Stomach smooth muscle (tissue), 2 donors: Measurements from ENCODE around the gene MPRIP.

Source experiments
- H3K27ac ChIP-seq: one replicate; pipeline ENCODE4 v1.7.0; 2013; ENCODE audit warnings: mild to moderate bottlenecking, low read length, inconsistent platforms
- H3K27me3 ChIP-seq, 2 donors: one replicate each; pipeline ENCODE4 v1.7.0; 2013; ENCODE audit warnings: low read length in 2 of 2; ENCODE audit not compliant: insufficient read depth in 2 of 2, control insufficient read depth in 1 of 2
- H3K36me3 ChIP-seq, 2 donors: one replicate each; pipeline ENCODE4 v1.7.0; 2013; ENCODE audit warnings: low read length in 2 of 2; ENCODE audit not compliant: control insufficient read depth in 2 of 2, insufficient read depth in 2 of 2
- H3K4me1 ChIP-seq: one replicate; pipeline ENCODE4 v1.7.0; 2013; ENCODE audit warnings: low read length; ENCODE audit not compliant: control insufficient read depth, insufficient read depth
- H3K4me3 ChIP-seq, 2 donors: one replicate each; pipeline ENCODE4 v1.7.0; 2013; ENCODE audit warnings: low read length in 2 of 2
- H3K9ac ChIP-seq, 2 donors: one replicate each; pipeline ENCODE4 v1.7.0; 2013; ENCODE audit warnings: low read length in 2 of 2, mild to moderate bottlenecking in 1 of 2
- H3K9me3 ChIP-seq, 2 donors: one replicate each; pipeline ENCODE4 v1.7.0; 2013; ENCODE audit warnings: low read length in 2 of 2; ENCODE audit not compliant: control insufficient read depth in 2 of 2
- donor health status: healthy.
- donor health status: Pancreatic carcinoma.

Gene MPRIP

DNA sequence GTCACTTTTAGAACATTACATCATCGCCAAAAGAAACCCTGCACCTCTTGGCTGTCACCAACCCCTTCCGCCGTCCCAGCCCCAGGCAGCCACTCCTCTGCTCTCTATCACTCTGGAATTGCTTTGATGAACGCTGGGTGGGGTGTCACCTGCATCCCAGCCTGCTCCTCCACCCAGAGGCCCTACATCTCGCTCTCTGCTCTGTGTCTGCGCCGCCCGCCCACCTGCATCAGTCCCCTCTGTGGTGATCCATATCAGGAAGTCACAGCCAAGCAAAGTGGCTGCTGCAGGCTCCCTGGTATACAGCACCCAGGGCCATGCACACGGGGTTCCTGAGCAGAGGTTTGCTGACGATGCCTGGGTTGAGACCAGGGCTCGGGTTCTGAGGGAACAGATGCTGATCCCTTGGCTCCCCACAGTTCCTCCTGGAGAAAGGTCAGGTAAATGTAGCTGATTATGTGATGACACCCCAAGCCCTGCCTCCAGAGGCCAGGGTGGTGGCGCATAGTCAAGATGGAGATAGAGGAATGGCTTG is 30.8 kb downstream of the MPRIP start:
- peaks cover 2 to 15% of the 10 kb centered on the region in 2 donors for H3K36me3 ChIP-seq
- no peak overlapping the region for H3K9ac ChIP-seq
- H3K4me3 ChIP-seq = no peak overlapping the region
- H3K27me3 ChIP-seq = no peaks in the 10 kb centered on the region
- H3K4me1 ChIP-seq = peaks cover 39% of the 10 kb centered on the region
- H3K27ac ChIP-seq = no peak overlapping the region
- no peaks in the 10 kb centered on the region for H3K9me3 ChIP-seq

GRCh38 chr17:17073581-17074403 is 31.5 kb downstream of the MPRIP start:
- no peak overlapping the region for H3K9ac ChIP-seq
- H3K27me3 ChIP-seq = no peaks in the 10 kb centered on the region
- H3K9me3 ChIP-seq = no peaks in the 10 kb centered on the region
- peaks cover 5 to 18% of the 10 kb centered on the region in 2 donors for H3K36me3 ChIP-seq
- H3K4me3 ChIP-seq = no peak overlapping the region
- peaks cover 44% of the 10 kb centered on the region for H3K4me1 ChIP-seq
- no peak overlapping the region for H3K27ac ChIP-seq

GRCh38 chr17:17075125-17075781 is 33.0 kb downstream of the MPRIP start:
- no peaks in the 10 kb centered on the region for H3K9me3 ChIP-seq
- no peak overlapping the region for H3K4me3 ChIP-seq
- H3K27ac ChIP-seq = no peak overlapping the region
- H3K27me3 ChIP-seq = no peaks in the 10 kb centered on the region
- H3K36me3 ChIP-seq = peaks cover 5 to 21% of the 10 kb centered on the region in 2 donors
- no peak overlapping the region for H3K9ac ChIP-seq
- H3K4me1 ChIP-seq = peaks cover 58% of the 10 kb centered on the region

- H3K9ac ChIP-seq = no peak overlapping the region
- peaks cover 5 to 23% of the 10 kb centered on the region in 2 donors for H3K36me3 ChIP-seq
- H3K9me3 ChIP-seq = no peaks in the 10 kb centered on the region
- no peak overlapping the region for H3K4me3 ChIP-seq
- no peak overlapping the region for H3K27ac ChIP-seq
- peaks cover 57% of the 10 kb centered on the region for H3K4me1 ChIP-seq
- no peaks in the 10 kb centered on the region for H3K27me3 ChIP-seq
Measured at GRCh38 chr17:17076066-17076465, 33.8 kb downstream of the MPRIP start.

DNA sequence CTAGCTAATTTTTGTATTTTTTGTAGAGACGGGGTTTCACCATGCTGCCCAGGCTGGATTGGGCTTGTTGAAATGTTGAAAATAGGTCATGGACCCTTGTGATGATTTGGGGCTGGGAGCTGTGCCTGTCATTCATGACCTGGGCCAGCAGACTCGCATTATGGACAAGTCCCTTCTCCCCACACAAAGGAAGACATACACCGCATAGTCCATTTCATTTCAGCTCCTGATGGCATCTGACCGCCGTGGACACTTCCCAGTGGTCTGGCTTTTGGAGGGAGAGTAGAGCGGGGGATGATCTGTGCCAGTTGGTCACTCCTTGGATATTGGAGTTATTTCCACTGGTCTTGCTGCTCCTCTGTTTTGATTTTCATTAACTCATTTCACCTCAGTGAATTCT is 34.8 kb downstream of the MPRIP start:
- no peaks in the 10 kb centered on the region for H3K27me3 ChIP-seq
- H3K27ac ChIP-seq = no peak overlapping the region
- no peaks in the 10 kb centered on the region for H3K9me3 ChIP-seq
- H3K4me3 ChIP-seq = no peak overlapping the region
- H3K9ac ChIP-seq = no peak overlapping the region
- H3K4me1 ChIP-seq = peaks cover 57% of the 10 kb centered on the region
- H3K36me3 ChIP-seq = peaks cover 5 to 21% of the 10 kb centered on the region in 2 donors

GRCh38 chr17:17077861-17078732 is 35.8 kb downstream of the MPRIP start:
- peaks cover 8 to 25% of the 10 kb centered on the region in 2 donors for H3K36me3 ChIP-seq
- H3K9ac ChIP-seq = no peak overlapping the region
- H3K27me3 ChIP-seq = no peaks in the 10 kb centered on the region
- H3K9me3 ChIP-seq = no peaks in the 10 kb centered on the region
- H3K27ac ChIP-seq = no peak overlapping the region
- H3K4me1 ChIP-seq = peaks cover 55% of the 10 kb centered on the region
- no peak overlapping the region for H3K4me3 ChIP-seq

DNA sequence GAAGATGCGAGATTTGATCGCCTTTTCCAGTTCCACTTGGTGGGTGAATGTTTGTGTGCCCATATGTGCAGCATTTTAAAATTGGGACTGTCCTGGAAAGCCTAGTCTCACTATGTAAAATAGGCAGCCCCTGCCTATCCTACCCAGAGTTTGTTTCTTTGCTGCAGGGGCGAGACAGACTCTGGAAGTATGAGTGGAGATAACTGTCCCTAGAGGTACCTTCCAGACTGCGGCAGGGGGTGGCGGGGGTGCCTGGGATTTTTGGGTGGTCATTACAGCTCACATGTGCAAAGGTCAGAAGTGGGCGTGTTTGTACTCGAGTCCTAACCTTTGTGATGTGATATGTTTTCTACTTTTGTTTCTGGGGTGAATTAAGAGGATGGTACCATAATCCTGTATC is 36.6 kb downstream of the MPRIP start:
- Histone ChIP-seq H3K27ac (no peak overlapping the region), H3K4me3 (no peak overlapping the region), H3K9me3 (no peaks in the 10 kb centered on the region), H3K9ac (no peak overlapping the region), H3K36me3 (peaks cover 8 to 27% of the 10 kb centered on the region in 2 donors), H3K27me3 (no peaks in the 10 kb centered on the region), H3K4me1 (peaks cover 49% of the 10 kb centered on the region)

DNA sequence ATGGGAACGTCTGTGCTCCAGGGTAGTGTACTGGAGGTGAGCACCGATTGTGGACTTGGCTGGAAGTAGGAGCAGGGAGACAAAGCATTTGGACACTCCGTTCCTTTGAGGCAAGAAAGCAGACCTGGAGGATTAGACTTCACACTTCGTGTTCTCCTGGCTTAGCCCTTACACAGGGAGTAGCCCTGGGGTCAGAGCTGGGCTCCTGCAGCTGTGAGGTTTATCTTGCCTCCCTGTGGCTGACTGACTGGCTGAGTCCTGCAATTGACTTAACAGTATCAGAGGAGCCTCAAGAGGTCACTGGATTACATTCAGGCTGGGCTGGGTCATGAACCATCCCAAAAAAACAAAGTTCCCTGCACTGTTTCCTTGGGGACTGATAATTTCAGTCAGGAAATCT is 37.1 kb downstream of the MPRIP start:
- H3K4me1 ChIP-seq = peaks cover 46% of the 10 kb centered on the region
- H3K27ac ChIP-seq = no peak overlapping the region
- no peaks in the 10 kb centered on the region for H3K9me3 ChIP-seq
- no peak overlapping the region for H3K9ac ChIP-seq
- H3K4me3 ChIP-seq = no peak overlapping the region
- H3K36me3 ChIP-seq = peaks cover 11 to 30% of the 10 kb centered on the region in 2 donors
- H3K27me3 ChIP-seq = no peaks in the 10 kb centered on the region

GRCh38 chr17:17079761-17080160 is 37.5 kb downstream of the MPRIP start:
- no peaks in the 10 kb centered on the region for H3K9me3 ChIP-seq
- no peak overlapping the region for H3K9ac ChIP-seq
- H3K36me3 ChIP-seq = peaks cover 11 to 34% of the 10 kb centered on the region in 2 donors
- no peaks in the 10 kb centered on the region for H3K27me3 ChIP-seq
- H3K4me3 ChIP-seq = peak overlapping the region in 1 of 2 donors; percentile 35
- H3K27ac ChIP-seq = no peak overlapping the region
- H3K4me1 ChIP-seq = peaks cover 43% of the 10 kb centered on the region

- Histone ChIP-seq H3K4me1 (peaks cover 39% of the 10 kb centered on the region), H3K27me3 (no peaks in the 10 kb centered on the region), H3K9me3 (no peaks in the 10 kb centered on the region), H3K9ac (no peak overlapping the region), H3K4me3 (no peak overlapping the region), H3K27ac (no peak overlapping the region), H3K36me3 (peaks cover 11 to 34% of the 10 kb centered on the region in 2 donors)
Measured at GRCh38 chr17:17080181-17080631, 37.9 kb downstream of the MPRIP start.
